HG03159 (cell line): ENCODE measurements around the gene ARHGEF5.
"Not testable (repeated sequence)": the region's sequence is repeated elsewhere in the genome, so short reads cannot be mapped to it uniquely, and the experiment has no call there.

ENCODE experiments used
- ATAC-seq: cut with Tn5 transposase; IDR thresholded peaks from one replicate; pipeline ENCODE4 v1.9.1; 2021; ENCODE audit warnings: mild to moderate bottlenecking, moderate library complexity; ENCODE audit not compliant: unreplicated experiment

The ARHGEF5 gene

GRCh38 chr7:144418931-144419330 is 63.7 kb downstream of the ARHGEF5 start:
- not testable (repeated sequence) for ATAC-seq

GRCh38 chr7:144427539-144427938 is 72.3 kb downstream of the ARHGEF5 start:
- not testable (repeated sequence) for ATAC-seq

- ATAC-seq = no peak
Measured at GRCh38 chr7:144428431-144428830, 73.2 kb downstream of the ARHGEF5 start.
